K562 (cell line): ENCODE measurements around the gene YES1. TPM values are rescaled to one million over a fixed set of nuclear protein-coding genes. Genes with fewer than 3 reads are reported as not detected.

Experiments
- ATAC-seq: fragments of 200-7000 bp; cut with Tn5 transposase; 3 replicates; pipeline ENCODE4 v1.9.1; 2020; ENCODE audit warnings: moderate library complexity
- BruUV-seq: library from RNA; stranded (reverse); fragments of 400-500 nt; replicated peaks from 2 replicates; lab custom pipeline; 2021; lab: Mats Ljungman, UMichigan
- CTCF ChIA-PET: fragments of 300-600 bp; formaldehyde crosslinking; extraction: SDS; loops from one replicate; lab custom pipeline; 2021; ENCODE audit warnings: low intra/inter-chr PET ratio; lab: Yijun Ruan, JAX
- POLR2A ChIA-PET: fragments of 300-600, 350-650 bp; sonication (Branson Sonifier 250); formaldehyde crosslinking; extraction: SDS; loops from one replicate; lab custom pipeline; 2021; ENCODE audit warnings: antibody characterized with exemption, inconsistent platforms; lab: Yijun Ruan, JAX
- DNase-seq, 4 experiments: peaks; one replicate each; pipeline versions ENCODE4 v3.0.0 to v3.0.0-alpha.2; 2011 to 2018; ENCODE audit warnings: low spot score in 3 of 4, mixed read lengths in 3 of 4; ENCODE audit errors: extremely low read depth in 1 of 4
- FAIRE-seq: peaks from 2 replicates; lab custom pipeline; 2011; peaks lifted over from hg19 to GRCh38; lab: Jason Lieb, UNC
- H2AFZ ChIP-seq: 2 replicates; pipeline ENCODE4 v1.6.0; 2011; ENCODE audit warnings: low read depth, low read length, control low read depth, inconsistent platforms
- H3K27ac ChIP-seq: fragments of 200-600 bp; 3 replicates; pipeline ENCODE4 v1.8.0; 2011; ENCODE audit warnings: low read depth, mild to moderate bottlenecking, control low read depth, inconsistent platforms, low read length, moderate library complexity, mixed read lengths; ENCODE audit errors: extremely low read depth
- H3K27me3 ChIP-seq, 2 experiments: fragments of 300-600 bp in 1 of 2; 2 replicates in 1 of 2; 3 replicates in 1 of 2; pipeline versions ENCODE4 v1.6.0 to v1.8.0; 2011; ENCODE audit warnings: inconsistent platforms in 2 of 2, low read length in 2 of 2, mild to moderate bottlenecking in 1 of 2, mixed read lengths in 1 of 2, moderate library complexity in 1 of 2; ENCODE audit not compliant: control insufficient read depth in 2 of 2, insufficient read depth in 2 of 2
- H3K36me3 ChIP-seq: fragments of 300-600 bp; 3 replicates; pipeline ENCODE4 v1.8.0; 2011; ENCODE audit warnings: mild to moderate bottlenecking, low read length, inconsistent platforms; ENCODE audit not compliant: control insufficient read depth, insufficient read depth
- H3K4me1 ChIP-seq, 2 experiments: fragments of 200-600 bp in 1 of 2; replicated peaks in 1 of 2; 2 replicates in 1 of 2; 3 replicates in 1 of 2; pipeline versions ENCODE4 v1.5.1 to v1.8.0; 2011; ENCODE audit warnings: inconsistent platforms in 2 of 2, low read length in 2 of 2, mild to moderate bottlenecking in 1 of 2, mixed read lengths in 1 of 2, moderate library complexity in 1 of 2; ENCODE audit not compliant: control insufficient read depth in 2 of 2, insufficient read depth in 2 of 2
- H3K4me2 ChIP-seq: 2 replicates; pipeline ENCODE4 v1.6.1; 2011; ENCODE audit warnings: low read length, control low read depth, inconsistent platforms, mixed read lengths; ENCODE audit not compliant: insufficient read depth
- H3K4me3 ChIP-seq: fragments of 200-600 bp; sonication (generic), shearing (Covaris generic); 2 replicates; pipeline ENCODE4 v1.5.1; 2016; ENCODE audit warnings: control low read depth, inconsistent platforms
- H3K79me2 ChIP-seq: fragments of 200-600 bp; 3 replicates; pipeline ENCODE4 v1.8.0; 2011; ENCODE audit warnings: low read length, inconsistent platforms; ENCODE audit not compliant: control insufficient read depth, insufficient read depth
- H3K9ac ChIP-seq, 2 experiments: 2 replicates each; pipeline versions ENCODE4 v1.6.0 to v1.6.1; 2011; ENCODE audit warnings: low read depth in 2 of 2, low read length in 2 of 2, control low read depth in 1 of 2, inconsistent platforms in 1 of 2, mild to moderate bottlenecking in 1 of 2, mixed read lengths in 1 of 2; ENCODE audit not compliant: insufficient read depth in 1 of 2
- H3K9me1 ChIP-seq: one replicate; pipeline ENCODE4 v1.6.0; 2011; ENCODE audit warnings: inconsistent platforms, mild to moderate bottlenecking, low read length, moderate library complexity; ENCODE audit not compliant: control insufficient read depth, insufficient read depth
- H3K9me3 ChIP-seq: replicated peaks from 2 replicates; pipeline ENCODE4 v1.5.1; 2011; ENCODE audit warnings: low read depth, low read length, inconsistent platforms; ENCODE audit not compliant: control insufficient read depth, insufficient read depth
- H4K20me1 ChIP-seq: replicated peaks from 2 replicates; pipeline ENCODE4 v1.6.1; 2011; ENCODE audit warnings: low read length, inconsistent platforms, mixed read lengths; ENCODE audit not compliant: control insufficient read depth, insufficient read depth
- ASH1L ChIP-seq: fragments of 450-650 bp; IDR thresholded peaks from 2 replicates; pipeline ENCODE4 v1.6.1; 2018; ENCODE audit warnings: borderline replicate concordance, mild to moderate bottlenecking, low read depth; ENCODE audit not compliant: partially characterized antibody
- FOXK2 ChIP-seq, 2 experiments: fragments of 450-650 bp; IDR thresholded peaks in 1 of 2; conservative IDR thresholded peaks in 1 of 2; 2 replicates each; pipeline ENCODE4 v1.6.1; 2016; ENCODE audit warnings: low read depth in 2 of 2, mild to moderate bottlenecking in 1 of 2
- HMBOX1 ChIP-seq: sonication (generic); IDR thresholded peaks from 2 replicates; pipeline ENCODE4 v1.6.1; 2016
- YY1 ChIP-seq, 3 experiments: IDR thresholded peaks; 2 replicates each; pipeline ENCODE4 v1.6.1; 2011; ENCODE audit warnings: low read length in 2 of 3, mild to moderate bottlenecking in 2 of 3, moderate library complexity in 2 of 3, borderline replicate concordance in 1 of 3, control low read depth in 1 of 3, low read depth in 1 of 3; ENCODE audit not compliant: insufficient read depth in 3 of 3, insufficient replicate concordance in 2 of 3, control insufficient read depth in 1 of 3, insufficient read length in 1 of 3; ENCODE audit errors: extremely low read depth in 1 of 3
- ZNF324 ChIP-seq: fragments of 250-450 bp; sonication (Bioruptor Pico); IDR thresholded peaks from 2 replicates; pipeline ENCODE4 v1.4.0; 2020; ENCODE audit warnings: mild to moderate bottlenecking
- ZNF57 ChIP-seq: fragments of 450-650 bp; formaldehyde crosslinking; IDR thresholded peaks from 2 replicates; pipeline ENCODE4 v1.4.0; 2020; ENCODE audit warnings: mild to moderate bottlenecking, moderate library complexity
- WGBS: fragments of 100-300 bp; shearing (Covaris generic); methylation state at CpG from one replicate; pipeline ENCODE4 v1.1.6; 2016; ENCODE audit warnings: low coverage, mixed read lengths; ENCODE audit not compliant: insufficient coverage; ENCODE audit errors: missing lambda C conversion rate; 5-methylcytosine and 5-hydroxymethylcytosine counted together
- in situ Hi-C: fragments of 300-500 bp; cut with MboI; formaldehyde crosslinking; loops from 4 replicates; pipeline ENCODE4 v1.15.0; 2018; ENCODE audit warnings: inconsistent platforms, mixed read lengths
- intact Hi-C: fragments of 100-400 bp; cut with micrococcal nuclease; formaldehyde crosslinking; loops from 2 replicates; pipeline ENCODE4 v1.14.2; 2022
- polyA plus RNA-seq, 8 experiments: library from polyadenylated mRNA; depleted of rRNA in 4 of 8; stranded (reverse) in 5 of 8; unstranded in 3 of 8; fragments of >200 nt; fragmentation: Nextera tagmentation in 2 of 8; fragmentation: Illumina TruSeq in 1 of 8; extraction: Ambion mirVana in 2 of 8; extraction: Trizol in 1 of 8; gene quantifications; 2 replicates each; pipeline versions ENCODE4 v1.2.1 to v1.2.3, GENCODE V29; 2011 to 2014; ENCODE audit warnings: inconsistent platforms in 1 of 8, missing spikeins in 1 of 8
- total RNA-seq, 7 experiments: library from RNA; depleted of rRNA in 6 of 7; stranded (reverse); fragments of >200 nt in 6 of 7; fragmentation: Illumina TruSeq in 2 of 7; extraction: Trizol in 2 of 7; gene quantifications; 2 replicates each; pipeline versions ENCODE4 v1.2.1 to v1.2.3, GENCODE V29; 2011 to 2021; ENCODE audit warnings: low replicate concordance in 1 of 7

YES1 gene
- total and polyA plus RNA-seq, 9 of the 15 experiments (the other 6 are each of a cell fraction or from before 2014, with no cell fraction given) = 37.2 to 115 (median 77.7) TPM

DNA sequence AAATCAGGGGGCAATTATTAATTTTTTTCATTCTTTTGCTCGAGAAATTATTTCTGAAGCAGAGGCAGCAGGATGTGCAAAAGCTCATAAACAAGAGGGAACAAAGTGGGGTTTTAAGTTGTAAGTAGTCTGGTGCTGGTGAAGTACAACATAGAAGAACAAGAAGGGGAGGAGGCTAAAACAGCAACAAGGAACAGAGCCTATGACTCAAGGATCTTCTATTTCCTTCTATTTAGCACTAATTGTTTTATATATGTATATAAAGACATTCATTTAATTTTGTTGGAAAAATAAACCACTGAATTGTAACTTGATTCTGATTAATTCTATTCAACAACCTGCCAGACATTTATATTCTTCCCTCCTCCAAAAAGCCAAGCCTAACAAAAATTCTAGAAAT, 35.0 kb downstream of the YES1 start:
- DNase-seq (no peak), ATAC-seq (no peak)
- Histone ChIP-seq H2AFZ (no peak overlapping the region), H3K79me2 (peaks cover 99% of the 10 kb centered on the region), H3K27me3 (no peaks in the 10 kb centered on the region), H3K27ac (no peak overlapping the region; the same call in 2 of the 3 replicates), H3K9me3 (no peaks in the 10 kb centered on the region), H4K20me1 (peaks cover 17% of the 10 kb centered on the region), H3K4me1 (peaks cover 33 to 80% of the 10 kb centered on the region in 2 experiments), H3K4me2 (no peak overlapping the region), H3K9ac (no peak overlapping the region)
- ChIA-PET CTCF (no interaction called here), POLR2A (interaction anchor here (0.7 to 1.5 kb wide), 3 partner anchors 14 to 19 kb away, joined by 3 to 4 read pairs (median 3); no protein-coding TSS in a partner anchor)
- no TSS peak for BruUV-seq
- in situ Hi-C loops (no loop called here), intact Hi-C loops (no loop called here)
- 87% methylated on average over 1 of the region's 1 CpG for WGBS
- TF ChIP-seq ZNF324 (no peak), FOXK2 (conservative IDR thresholded peaks at IDR 0.05 in 1 of 2, IDR thresholded peaks at IDR 0.05 in 1 of 2; ENCODE audit: low read depth in 2 of 2) (0 out of 4 replicates have a peak, but pooled peaks of 1 of the 2 experiments have one; percentile 44), YY1 (IDR thresholded peaks at IDR 0.05; ENCODE audit: borderline replicate concordance in 1 of 3, control insufficient read depth in 1 of 3, extremely low read depth in 1 of 3, insufficient read depth in 3 of 3, insufficient read length in 1 of 3, insufficient replicate concordance in 2 of 3, low read depth in 1 of 3, low read length in 2 of 3) (no peak), ZNF57 (CRISPR knock-in tag) (no peak), ASH1L (no peak), HMBOX1 (peak; percentile 7; the same call in 1 of the 2 replicates)
- TF ChIP-seq, all 486 proteins: peak for 2
- Histone ChIP-seq H3K4me3 (no peak overlapping the region), H3K9me1 (no peaks in the 10 kb centered on the region), H3K36me3 (peaks cover 41% of the 10 kb centered on the region)
- FAIRE-seq = no peak
